ENCODE data around the gene MERTK. TPM values are rescaled to one million over a fixed set of nuclear protein-coding genes. Genes with fewer than 3 reads are reported as not detected.

The MERTK gene
- total and polyA plus RNA-seq, 9 donors = 8.3 to 21.9 (median 13.7) TPM

DNA sequence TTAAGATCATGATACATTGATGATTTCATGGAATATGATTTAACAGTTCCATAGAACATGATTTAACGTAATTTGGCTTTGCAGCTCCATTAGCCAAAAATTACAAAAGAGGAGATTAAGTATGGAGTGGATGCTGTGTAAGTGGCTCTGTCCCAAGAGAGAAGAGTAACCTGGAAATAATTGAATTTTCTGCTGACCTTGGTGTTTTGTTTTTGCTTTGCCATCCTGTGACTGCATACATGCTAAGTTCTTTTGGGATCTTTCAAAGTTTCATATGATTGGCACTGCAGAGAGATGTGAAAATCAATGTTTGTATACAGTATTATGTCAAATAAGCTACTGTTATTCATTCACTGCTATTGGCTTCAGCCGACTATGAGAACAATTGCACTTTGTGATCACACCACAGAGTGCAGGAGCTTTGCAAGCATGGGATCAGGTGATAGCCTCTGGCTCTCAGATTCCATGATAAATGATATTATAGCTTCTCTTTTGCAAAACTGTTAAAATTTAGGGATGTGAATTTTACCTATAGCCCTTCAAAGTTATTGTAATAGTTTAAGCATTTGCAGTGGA is 110.6 kb downstream of the MERTK start:
- no peaks in the 10 kb centered on the region for H3K4me1 ChIP-seq (ENCODE audit: insufficient read depth)
- intact Hi-C loops (cut with DNase I) = no loop called here
- no peak overlapping the region for H3K4me3 ChIP-seq
- no peaks in the 10 kb centered on the region for H3K9me3 ChIP-seq
- no peaks in the 10 kb centered on the region for H3K27me3 ChIP-seq
- no peak for TF ChIP-seq POLR2A (IDR thresholded peaks at IDR 0.05)
- TF ChIP-seq, protein P1, sequence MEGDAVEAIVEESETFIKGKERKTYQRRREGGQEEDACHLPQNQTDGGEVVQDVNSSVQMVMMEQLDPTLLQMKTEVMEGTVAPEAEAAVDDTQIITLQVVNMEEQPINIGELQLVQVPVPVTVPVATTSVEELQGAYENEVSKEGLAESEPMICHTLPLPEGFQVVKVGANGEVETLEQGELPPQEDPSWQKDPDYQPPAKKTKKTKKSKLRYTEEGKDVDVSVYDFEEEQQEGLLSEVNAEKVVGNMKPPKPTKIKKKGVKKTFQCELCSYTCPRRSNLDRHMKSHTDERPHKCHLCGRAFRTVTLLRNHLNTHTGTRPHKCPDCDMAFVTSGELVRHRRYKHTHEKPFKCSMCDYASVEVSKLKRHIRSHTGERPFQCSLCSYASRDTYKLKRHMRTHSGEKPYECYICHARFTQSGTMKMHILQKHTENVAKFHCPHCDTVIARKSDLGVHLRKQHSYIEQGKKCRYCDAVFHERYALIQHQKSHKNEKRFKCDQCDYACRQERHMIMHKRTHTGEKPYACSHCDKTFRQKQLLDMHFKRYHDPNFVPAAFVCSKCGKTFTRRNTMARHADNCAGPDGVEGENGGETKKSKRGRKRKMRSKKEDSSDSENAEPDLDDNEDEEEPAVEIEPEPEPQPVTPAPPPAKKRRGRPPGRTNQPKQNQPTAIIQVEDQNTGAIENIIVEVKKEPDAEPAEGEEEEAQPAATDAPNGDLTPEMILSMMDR (IDR thresholded peaks at IDR 0.05) = no peak
- no peak for TF ChIP-seq EP300 (IDR thresholded peaks at IDR 0.05)
- no peak overlapping the region for H3K27ac ChIP-seq
- H3K36me3 ChIP-seq = no peaks in the 10 kb centered on the region
- 89 to 95% (median 92%) methylated on average over 2 of the region's 2 CpGs for WGBS, 3 donors
- no peak for DNase-seq

DNA sequence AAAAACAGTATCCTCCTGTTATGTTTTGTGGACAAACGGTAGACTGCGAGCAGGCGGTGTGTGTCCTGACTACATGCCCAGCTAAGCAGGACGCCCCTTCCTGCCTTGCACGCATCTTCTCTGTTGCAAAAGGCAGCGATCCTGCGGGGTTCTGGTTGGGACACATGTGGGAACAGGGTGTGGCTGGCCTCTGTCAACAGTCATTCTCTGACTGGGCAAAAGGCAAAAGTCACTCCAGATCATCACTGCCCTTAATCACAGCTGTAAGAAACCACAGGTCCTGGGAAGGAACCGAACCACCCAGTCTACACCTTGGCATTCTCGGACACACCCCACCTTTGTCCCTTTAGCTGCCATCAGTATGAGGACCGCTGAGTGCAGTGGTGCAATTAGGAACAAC is 112.3 kb downstream of the MERTK start:
- H3K36me3 ChIP-seq = no peaks in the 10 kb centered on the region
- H3K27ac ChIP-seq = no peak overlapping the region
- WGBS, 3 donors = 78 to 87% (median 78%) methylated on average over 10 of the region's 10 CpGs
- DNase-seq = no peak
- no peaks in the 10 kb centered on the region for H3K9me3 ChIP-seq
- TF ChIP-seq POLR2A (IDR thresholded peaks at IDR 0.05) (no peak), EP300 (IDR thresholded peaks at IDR 0.05) (no peak)
- TF ChIP-seq, protein P1 (IDR thresholded peaks at IDR 0.05) = no peak
- intact Hi-C loops (cut with DNase I) = no loop called here
- no peaks in the 10 kb centered on the region for H3K27me3 ChIP-seq
- no peaks in the 10 kb centered on the region for H3K4me1 ChIP-seq (ENCODE audit: insufficient read depth)
- H3K4me3 ChIP-seq = no peak overlapping the region

DNA sequence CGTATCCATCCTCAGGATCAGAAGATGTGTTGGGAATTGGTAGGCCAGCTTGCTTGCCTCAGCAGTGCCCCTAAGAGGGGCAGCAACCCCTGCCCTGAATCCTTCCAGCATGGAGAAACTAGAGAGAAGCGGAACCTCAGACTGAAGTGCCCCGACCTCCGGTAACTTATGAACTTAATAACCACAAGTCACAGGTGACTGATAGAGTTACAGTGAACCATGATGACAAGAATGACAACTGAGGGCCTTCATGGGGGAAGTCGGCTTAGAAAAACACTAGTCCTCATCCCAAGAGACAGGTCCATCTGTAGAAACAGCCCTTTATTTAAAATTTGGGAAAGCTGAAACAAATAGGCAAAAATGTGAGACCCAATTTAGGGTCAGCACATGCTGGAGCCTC is 114.1 kb downstream of the MERTK start:
- H3K27me3 ChIP-seq = no peaks in the 10 kb centered on the region
- TF ChIP-seq EP300 (IDR thresholded peaks at IDR 0.05) = no peak
- TF ChIP-seq, protein P1 (IDR thresholded peaks at IDR 0.05) = no peak
- TF ChIP-seq POLR2A (IDR thresholded peaks at IDR 0.05) = no peak
- no peaks in the 10 kb centered on the region for H3K4me1 ChIP-seq (ENCODE audit: insufficient read depth)
- H3K9me3 ChIP-seq = no peaks in the 10 kb centered on the region
- no peak overlapping the region for H3K27ac ChIP-seq
- no peak for DNase-seq
- 78 to 94% (median 86%) methylated on average over 5 of the region's 5 CpGs for WGBS, 3 donors
- H3K4me3 ChIP-seq = no peak overlapping the region
- no peaks in the 10 kb centered on the region for H3K36me3 ChIP-seq
- intact Hi-C loops (cut with DNase I) = no loop called here

DNA sequence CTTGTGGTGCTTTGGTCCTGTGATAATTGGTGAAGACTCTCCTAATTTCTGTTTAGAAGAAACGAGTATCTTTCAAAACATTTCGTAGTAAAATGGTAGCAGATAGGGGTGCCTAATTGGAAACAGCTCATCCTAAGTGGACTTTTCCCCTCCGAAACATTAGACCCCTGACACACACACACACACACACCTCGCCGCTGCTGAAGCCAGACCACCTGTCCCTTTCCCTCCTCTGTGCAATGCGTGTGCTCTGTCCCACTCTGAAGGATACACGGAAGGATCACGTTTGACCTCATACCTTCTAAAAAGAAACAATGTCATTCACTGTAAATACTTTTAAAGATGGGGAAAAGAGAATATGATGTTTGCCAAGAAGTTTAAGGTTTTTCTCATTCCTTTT is 120.4 kb downstream of the MERTK start:
- WGBS, 3 donors = 92 to 93% (median 93%) methylated on average over 8 of the region's 8 CpGs
- Histone ChIP-seq H3K27ac (no peak overlapping the region), H3K4me1 (ENCODE audit: insufficient read depth) (no peaks in the 10 kb centered on the region), H3K4me3 (no peak overlapping the region), H3K9me3 (no peaks in the 10 kb centered on the region), H3K36me3 (no peaks in the 10 kb centered on the region), H3K27me3 (no peaks in the 10 kb centered on the region)
- no peak for TF ChIP-seq EP300 (IDR thresholded peaks at IDR 0.05)
- TF ChIP-seq, protein P1 (IDR thresholded peaks at IDR 0.05) = no peak
- TF ChIP-seq POLR2A (IDR thresholded peaks at IDR 0.05) = no peak
- intact Hi-C loops (cut with DNase I) = no loop called here
- no peak for DNase-seq

Data from ovary (tissue), 9 donors.